ENCODE results near the gene UNC79.

Gene UNC79

GRCh38 chr14:93751946-93752655, 321.4 kb downstream of the UNC79 start:
- no peak for DNase-seq (ENCODE audit: low spot score)

DNA sequence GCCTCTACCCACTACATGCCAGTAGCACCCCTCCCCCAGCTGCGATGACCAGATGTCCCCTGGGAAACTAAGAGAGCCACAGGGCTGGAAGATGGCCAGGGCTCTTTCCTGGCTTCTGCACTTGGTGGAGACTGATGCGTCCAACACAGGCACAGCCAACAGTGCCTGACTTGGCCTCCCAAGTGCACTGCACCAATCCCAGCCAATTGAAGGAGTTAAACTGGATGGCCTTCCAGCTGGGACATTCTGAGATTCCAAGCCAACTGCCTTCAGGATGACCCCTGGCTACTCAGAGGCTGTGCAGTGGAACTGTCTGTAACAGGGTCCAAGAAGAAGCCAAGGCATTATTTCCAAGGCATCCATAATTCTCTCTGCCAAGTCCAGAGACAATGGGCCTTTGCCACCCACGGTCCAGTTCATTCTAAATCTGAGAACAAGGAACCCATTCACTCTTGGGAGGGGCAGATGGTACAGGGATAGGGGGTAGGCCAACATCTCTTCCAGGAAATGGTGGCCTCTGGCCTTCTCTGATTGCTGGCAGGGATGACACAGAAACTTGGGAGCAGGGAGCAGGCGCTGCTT, 322.3 kb downstream of the UNC79 start:
- no peak for DNase-seq (ENCODE audit: low spot score)

DNA sequence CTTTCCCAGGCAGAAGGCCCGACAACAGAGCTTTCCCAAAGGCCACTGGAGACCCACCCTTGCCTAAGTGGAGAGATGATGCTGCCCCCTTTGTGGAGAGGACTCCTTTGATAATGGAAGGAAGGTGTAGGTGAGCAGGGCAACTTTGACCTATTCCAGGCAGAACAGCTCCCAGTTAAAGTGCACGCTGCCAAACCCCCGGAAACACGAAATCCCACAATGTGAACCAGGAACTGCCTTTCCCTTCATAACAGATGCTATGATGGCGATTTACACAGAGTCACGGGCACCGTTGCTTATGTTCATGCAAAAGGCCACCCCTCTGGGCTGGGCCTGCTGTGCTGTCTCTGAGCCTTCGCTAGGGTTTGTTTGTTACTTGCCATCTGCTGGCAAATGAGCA, 322.9 kb downstream of the UNC79 start:
- DNase-seq (ENCODE audit: low spot score): no peak

DNA sequence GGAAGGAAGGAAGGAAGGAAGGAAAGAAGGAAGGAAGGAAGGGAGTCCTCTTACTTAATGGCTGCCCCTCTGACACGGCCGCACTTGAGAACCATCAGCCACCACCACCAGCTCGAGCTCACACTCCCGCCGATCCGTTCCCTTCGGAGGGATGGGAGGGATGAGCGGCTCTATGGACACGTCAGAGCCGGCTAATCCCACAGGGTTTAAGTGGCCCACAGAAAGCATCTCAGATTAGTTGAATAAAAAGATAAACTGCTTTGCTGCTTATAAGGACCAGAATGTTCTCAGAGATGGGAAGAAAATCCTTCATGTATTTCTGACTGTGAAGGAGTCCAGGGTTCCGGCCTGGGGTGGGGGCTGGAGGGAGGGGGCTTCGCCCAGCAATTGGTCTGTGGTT, 326.5 kb downstream of the UNC79 start:
- DNase-seq (ENCODE audit: low spot score): no peak
